NCI-H82 (cell line): ENCODE results near the gene SLC2A9.
A peak's percentile ranks its signal among the peaks of the same experiment; 100 is the strongest.

Experiments used
- DNase-seq: peaks from one replicate; lab custom pipeline; 2025; lab: John Stamatoyannopoulos, UW

The SLC2A9 gene

DNA sequence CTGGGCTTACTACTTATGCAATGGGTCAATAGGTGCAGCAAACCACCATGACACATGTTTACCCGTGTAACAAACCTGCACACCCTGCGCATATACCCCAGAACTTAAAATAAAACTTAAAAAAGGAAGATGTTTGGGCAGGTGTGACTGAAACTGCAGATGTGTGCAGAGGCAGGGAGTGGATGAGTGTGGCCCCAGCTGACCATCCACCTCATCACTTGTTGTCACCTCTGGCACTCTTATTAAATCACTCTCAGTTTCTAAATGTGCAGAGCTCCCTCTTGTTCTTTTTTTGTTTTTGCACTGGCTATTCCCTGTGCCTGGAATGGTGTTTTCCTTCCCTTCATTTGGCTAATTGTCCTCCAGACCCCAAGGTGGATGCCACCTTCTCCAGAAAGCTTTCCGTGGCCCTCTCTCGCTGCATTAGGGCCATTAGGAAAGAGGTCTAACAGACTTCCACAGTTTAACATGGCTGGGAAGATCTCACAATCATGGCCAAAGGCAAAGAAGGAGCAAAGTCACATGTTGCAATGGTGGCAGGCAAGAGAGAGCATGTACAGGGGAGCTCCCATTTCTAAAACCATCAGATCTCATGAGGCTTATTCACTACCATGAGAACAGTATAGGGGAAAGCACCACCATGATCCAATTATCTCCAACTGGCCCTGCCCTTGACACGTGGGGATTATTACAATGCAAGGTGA, 58.5 kb downstream of the SLC2A9 start:
- no peak for DNase-seq

- no peak for DNase-seq
Observed at GRCh38 chr4:9954468-9954867, 66.8 kb downstream of the SLC2A9 start.

DNA sequence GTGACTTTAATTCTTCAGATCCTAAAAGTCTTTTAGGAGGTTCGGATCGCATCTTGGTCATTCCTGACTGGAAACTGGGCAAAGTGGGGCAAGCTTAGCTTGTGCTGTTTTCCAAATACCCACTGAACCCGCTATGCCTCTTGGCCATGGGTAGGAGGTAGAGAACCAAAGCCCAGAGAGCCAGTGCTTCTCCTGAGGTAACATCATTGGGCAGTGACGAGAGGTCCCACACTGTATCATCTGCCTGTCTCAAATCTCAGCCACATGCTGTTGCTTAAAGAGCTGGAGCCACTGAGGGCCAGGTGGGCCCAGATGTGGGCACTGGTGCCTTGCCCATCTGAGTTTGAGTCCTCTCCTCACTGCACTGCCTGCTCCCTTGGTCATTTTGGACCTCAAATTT, 68.2 kb downstream of the SLC2A9 start:
- no peak for DNase-seq

DNA sequence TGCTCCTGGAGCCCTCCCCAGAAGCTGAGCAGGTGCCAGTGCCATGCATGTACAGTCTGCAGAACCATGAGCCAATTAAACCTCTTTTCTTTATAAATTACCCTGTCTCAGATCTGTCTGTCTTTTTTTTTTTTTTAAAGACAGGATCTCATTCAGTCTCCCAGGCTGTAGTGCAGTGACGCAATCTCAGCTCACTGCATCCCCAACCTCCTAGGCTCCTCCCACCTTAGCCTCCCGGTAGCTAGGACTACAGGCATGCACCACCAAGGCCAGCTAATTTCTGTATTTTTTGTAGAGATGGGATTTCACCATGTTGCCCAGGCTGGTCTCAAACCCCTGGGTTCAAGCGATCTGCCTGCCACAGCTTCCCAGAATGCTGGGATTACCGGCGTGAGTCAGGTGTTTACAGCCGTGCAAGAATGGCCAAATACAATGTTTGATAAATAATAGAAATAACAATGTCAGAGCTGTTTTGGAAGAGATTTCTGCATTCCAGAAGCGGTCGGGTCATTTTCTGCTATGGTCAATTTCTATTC, 68.8 kb downstream of the SLC2A9 start:
- no peak for DNase-seq

GRCh38 chr4:9949573-9949972, 71.7 kb downstream of the SLC2A9 start:
- DNase-seq = no peak

GRCh38 chr4:9947168-9948062, 73.9 kb downstream of the SLC2A9 start:
- no peak for DNase-seq

GRCh38 chr4:9946170-9946569, 75.1 kb downstream of the SLC2A9 start:
- DNase-seq = no peak

DNA sequence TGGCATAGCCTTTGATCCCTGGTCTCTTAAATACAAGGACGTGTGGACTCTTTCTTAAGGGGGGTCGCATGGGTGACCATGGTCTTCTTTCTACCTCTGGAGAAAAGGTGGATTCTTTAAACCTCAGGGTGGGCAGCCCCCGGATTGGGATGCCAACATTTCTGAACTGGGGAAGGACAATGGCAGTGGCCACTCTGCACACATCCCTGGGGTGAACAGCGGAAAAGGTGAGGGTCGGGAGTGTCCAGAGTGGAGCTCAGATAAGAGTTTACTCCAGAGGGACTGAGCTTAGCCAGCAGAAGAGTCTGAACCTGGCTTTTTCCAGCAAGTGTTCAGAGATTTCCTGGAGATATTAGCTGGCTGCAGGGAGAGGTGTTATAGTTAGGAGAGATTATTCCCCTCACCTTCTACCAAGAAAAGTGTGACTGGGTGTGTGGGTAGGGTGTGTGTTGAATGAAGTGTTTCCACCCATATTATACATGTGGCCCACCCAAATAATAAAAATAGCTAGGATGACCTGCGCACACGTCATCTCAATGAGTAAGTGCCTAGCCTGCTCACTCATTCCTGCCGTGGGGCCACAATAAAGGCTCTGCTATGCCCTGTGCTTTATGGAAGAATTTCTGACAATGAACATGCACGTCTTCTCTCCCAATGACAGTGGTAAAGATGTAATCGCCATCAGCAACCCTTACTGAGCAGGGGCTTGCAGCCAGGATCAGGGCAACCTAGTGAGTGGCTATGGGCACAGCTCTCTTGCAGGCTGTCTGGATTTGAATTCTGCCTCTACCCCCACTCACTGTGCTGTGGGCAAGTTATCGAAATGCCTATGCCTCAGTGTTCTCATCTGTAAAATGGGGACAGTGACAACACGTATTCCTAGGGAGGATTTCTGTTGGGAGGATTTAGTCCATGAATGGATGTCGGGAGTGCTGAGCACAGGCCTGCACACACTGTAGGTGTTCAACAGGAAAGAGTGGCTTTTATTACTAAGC, 76.6 kb downstream of the SLC2A9 start:
- DNase-seq = no peak

GRCh38 chr4:9943761-9944160, 77.5 kb downstream of the SLC2A9 start:
- DNase-seq = no peak

DNA sequence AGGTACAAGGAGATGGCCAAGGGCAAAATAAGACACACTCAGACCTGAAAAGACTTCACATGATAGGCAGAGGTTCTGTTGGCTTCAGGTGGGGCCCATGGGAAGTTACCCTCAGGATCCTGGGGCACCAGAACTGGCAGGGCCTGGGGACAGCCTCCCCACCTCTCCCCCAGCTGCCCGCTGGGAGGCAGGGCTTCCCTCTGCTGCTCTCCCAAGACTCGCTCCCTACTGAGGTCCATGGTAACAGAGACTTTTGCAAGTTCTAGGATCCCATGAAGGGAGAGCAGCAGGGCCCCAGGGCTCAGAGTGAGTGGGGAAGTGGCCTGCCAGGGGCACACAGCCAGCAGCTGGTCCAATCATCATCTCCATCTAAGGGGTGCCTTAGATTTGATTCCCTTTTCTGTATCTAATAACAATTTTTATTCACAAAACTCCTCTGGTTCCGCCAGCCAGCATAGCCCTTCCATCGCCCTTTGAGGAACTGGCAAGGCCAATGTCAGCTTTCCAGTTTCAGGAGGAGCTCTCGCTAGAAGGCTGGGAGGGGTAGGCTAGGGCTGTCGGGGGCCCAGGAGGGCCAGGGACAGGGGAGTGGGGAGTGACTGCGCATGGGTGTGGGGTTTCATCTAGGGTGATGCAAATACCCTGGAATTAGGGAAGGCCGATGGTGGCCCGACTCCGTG, 78.2 kb downstream of the SLC2A9 start:
- no peak for DNase-seq

GRCh38 chr4:9942139-9942538, 79.2 kb downstream of the SLC2A9 start:
- no peak for DNase-seq

GRCh38 chr4:9940041-9940440, 81.3 kb downstream of the SLC2A9 start:
- no peak for DNase-seq

DNA sequence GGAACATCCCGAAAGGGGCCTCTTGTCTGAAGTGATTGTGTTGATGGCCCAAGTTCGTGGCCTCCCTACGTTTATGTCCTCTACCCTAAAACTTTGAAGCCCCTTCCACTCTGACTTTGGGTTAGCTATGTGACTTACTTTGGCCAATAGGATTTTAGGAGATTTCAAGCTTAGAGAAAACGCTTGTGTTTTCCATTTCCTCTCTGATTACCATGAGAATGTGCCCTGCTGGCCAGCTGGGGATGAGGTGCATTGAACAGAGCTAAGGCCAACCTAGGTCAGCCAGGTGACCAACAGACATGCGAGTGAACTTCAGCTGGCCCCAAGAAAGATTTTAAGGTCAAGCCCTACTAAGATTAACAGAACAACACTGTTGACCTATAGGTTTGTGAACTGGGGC, 82.4 kb downstream of the SLC2A9 start:
- no peak for DNase-seq

- DNase-seq = no peak
Observed at GRCh38 chr4:9937078-9937477, 84.2 kb downstream of the SLC2A9 start.

DNA sequence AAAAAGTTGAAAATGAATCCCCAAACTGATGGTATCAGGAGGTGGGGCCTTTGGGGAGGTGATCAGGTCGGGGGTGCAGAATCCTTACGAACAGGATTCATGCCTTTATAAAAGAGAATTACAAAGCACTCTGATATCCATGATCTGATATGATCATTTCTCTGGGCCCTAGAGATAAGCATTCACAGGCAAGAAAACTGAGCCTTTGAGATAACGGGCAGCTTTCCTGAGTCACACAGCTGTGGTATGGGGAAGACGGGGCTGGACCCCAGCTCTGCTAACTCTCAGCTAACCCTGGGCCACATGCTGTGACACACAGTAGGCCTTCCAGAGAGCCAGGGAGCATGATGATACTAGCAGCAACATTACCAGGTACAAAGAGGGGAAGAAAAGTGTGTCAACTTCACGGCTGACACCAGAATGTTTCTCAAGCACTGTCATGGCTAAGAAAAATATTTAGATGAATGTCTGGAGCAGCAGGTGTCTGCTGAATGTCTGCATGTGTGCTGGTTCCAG, 85.1 kb downstream of the SLC2A9 start:
- no peak for DNase-seq

GRCh38 chr4:9933956-9934355, 87.3 kb downstream of the SLC2A9 start:
- no peak for DNase-seq

GRCh38 chr4:9933184-9933583, 88.1 kb downstream of the SLC2A9 start:
- no peak for DNase-seq

DNA sequence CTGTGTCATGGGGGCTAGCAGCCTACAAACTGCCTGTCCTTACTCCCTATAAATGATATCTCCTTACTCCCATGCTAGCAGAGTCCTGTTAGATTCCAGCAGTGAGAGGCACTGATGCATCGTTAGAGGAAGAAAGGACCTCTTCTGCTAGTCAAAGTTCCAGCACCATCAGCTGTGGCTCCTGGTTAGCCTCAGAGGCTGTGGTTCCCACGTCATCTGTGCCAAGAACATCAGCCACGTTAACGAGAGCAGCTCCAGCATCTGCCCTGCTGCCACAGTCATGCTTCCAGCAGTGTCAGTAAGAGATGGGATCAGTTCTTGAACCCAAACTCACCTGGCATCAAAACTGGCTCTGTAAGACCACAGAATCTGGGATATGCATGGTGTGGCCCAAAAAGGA, 88.5 kb downstream of the SLC2A9 start:
- no peak for DNase-seq

DNA sequence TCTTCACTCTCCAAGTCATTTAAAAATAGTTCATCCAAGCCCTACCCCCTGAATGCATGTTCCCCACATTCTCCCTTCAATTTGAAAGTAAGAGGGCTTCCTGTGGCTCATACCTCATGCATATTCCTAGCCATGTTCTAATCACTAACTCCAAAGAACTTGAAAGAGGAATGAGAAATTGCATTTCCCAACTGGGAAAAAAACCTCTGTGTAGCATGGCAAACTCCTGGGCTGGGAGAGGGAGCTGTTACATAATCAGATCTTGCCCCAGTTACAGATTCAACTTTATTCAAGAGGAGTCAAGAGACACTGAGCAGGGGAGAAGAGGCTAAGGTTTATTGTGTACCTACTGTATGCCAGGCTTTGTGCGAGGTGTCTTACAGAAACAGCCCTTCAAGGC, 90.2 kb downstream of the SLC2A9 start:
- DNase-seq = no peak

- no peak for DNase-seq
Observed at GRCh38 chr4:9929111-9929510, 92.2 kb downstream of the SLC2A9 start.

DNA sequence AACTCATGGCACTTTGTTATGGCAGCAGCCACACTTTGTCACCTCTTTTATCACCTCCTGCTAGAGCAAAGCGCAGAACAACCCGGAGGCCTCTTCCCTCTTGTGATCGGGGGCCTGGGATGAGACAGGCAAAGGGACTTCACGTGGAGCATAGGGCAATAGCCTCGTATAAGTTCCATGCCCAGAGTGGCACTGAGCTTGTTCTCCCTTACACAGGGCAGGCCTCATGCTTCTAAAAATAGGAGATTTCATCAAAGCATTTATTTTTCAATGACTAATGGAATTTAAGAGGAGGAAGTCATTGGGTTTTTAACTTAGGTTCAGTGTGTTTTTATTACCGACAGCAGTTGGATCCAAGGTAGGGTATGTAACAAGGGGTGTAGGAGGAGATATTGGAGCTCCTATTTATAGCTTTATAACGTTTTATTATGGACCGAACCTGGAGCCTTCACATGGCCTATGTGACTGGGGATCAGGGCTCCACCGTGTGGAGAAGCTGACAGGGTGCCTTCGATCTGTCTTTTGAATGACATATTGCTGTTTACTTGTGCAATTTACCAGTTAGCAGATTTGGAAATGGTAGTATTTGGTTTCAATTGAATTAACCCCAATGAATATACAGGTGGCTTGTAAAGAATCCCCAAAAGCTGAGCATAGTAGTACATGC, 93.8 kb downstream of the SLC2A9 start:
- DNase-seq = peak; percentile 7
